ENCODE results near the gene GAPT. TPM values are rescaled to one million over a fixed set of nuclear protein-coding genes. Genes with fewer than 3 reads are reported as not detected.

GAPT gene
- total RNA-seq, 2 experiments from 2014 or later: 11.2 to 15.1 TPM

- Histone ChIP-seq H2AFZ (ENCODE audit: low read length) (no peak overlapping the region), H3K4me2 (ENCODE audit: low read length) (no peak overlapping the region), H3K27ac (ENCODE audit: low read depth, low read length, poor library complexity, severe bottlenecking) (no peak overlapping the region), H3K9me2 (ENCODE audit: insufficient read depth, low read length) (no peaks in the 10 kb centered on the region), H3K4me1 (ENCODE audit: insufficient read depth, low read length, poor library complexity, severe bottlenecking) (no peaks in the 10 kb centered on the region), H3K36me3 (ENCODE audit: insufficient read depth, low read length) (no peaks in the 10 kb centered on the region), H3K9me3 (ENCODE audit: low read length) (no peaks in the 10 kb centered on the region), H3K4me3 (ENCODE audit: low read depth, low read length, poor library complexity, severe bottlenecking) (no peak overlapping the region), H4K20me1 (ENCODE audit: insufficient read depth, low read length) (no peaks in the 10 kb centered on the region), H3K79me2 (ENCODE audit: insufficient read depth, low read depth, low read length) (no peaks in the 10 kb centered on the region)
- POLR2A ChIA-PET: no interaction called here
- intact Hi-C loops (cut with micrococcal nuclease; ENCODE audit: unreplicated experiment): no loop called here
- CTCF ChIA-PET (ENCODE audit: unreplicated experiment): no interaction called here
- no peak for TF ChIP-seq CTCF (conservative IDR thresholded peaks at IDR 0.05; ENCODE audit: low read length)
- TF ChIP-seq EZH2phosphoT487 (IDR thresholded peaks at IDR 0.05; ENCODE audit: borderline replicate concordance, low read depth, low read length): no peak
- no TSS peak for BruUV-seq (replicated peaks)
- DNase-seq (ENCODE audit: low spot score): no peak
Observed at GRCh38 chr5:58481066-58481676, 10.1 kb upstream of the GAPT start.

GRCh38 chr5:58481828-58482227, 9.4 kb upstream of the GAPT start:
- no peaks in the 10 kb centered on the region for H3K9me2 ChIP-seq (ENCODE audit: insufficient read depth, low read length)
- TF ChIP-seq EZH2phosphoT487 (IDR thresholded peaks at IDR 0.05; ENCODE audit: borderline replicate concordance, low read depth, low read length): no peak
- no peak for TF ChIP-seq CTCF (conservative IDR thresholded peaks at IDR 0.05; ENCODE audit: low read length)
- H3K27ac ChIP-seq (ENCODE audit: low read depth, low read length, poor library complexity, severe bottlenecking): no peak overlapping the region
- H3K4me1 ChIP-seq (ENCODE audit: insufficient read depth, low read length, poor library complexity, severe bottlenecking): no peaks in the 10 kb centered on the region
- intact Hi-C loops (cut with micrococcal nuclease; ENCODE audit: unreplicated experiment): no loop called here
- CTCF ChIA-PET (ENCODE audit: unreplicated experiment): no interaction called here
- H3K4me3 ChIP-seq (ENCODE audit: low read depth, low read length, poor library complexity, severe bottlenecking): no peak overlapping the region
- BruUV-seq (replicated peaks): no TSS peak
- H3K4me2 ChIP-seq (ENCODE audit: low read length): no peak overlapping the region
- H3K36me3 ChIP-seq (ENCODE audit: insufficient read depth, low read length): no peaks in the 10 kb centered on the region
- no peaks in the 10 kb centered on the region for H3K9me3 ChIP-seq (ENCODE audit: low read length)
- no peaks in the 10 kb centered on the region for H3K79me2 ChIP-seq (ENCODE audit: insufficient read depth, low read depth, low read length)
- DNase-seq (ENCODE audit: low spot score): no peak
- no peaks in the 10 kb centered on the region for H4K20me1 ChIP-seq (ENCODE audit: insufficient read depth, low read length)
- POLR2A ChIA-PET: no interaction called here
- H2AFZ ChIP-seq (ENCODE audit: low read length): no peak overlapping the region

- CTCF ChIA-PET (ENCODE audit: unreplicated experiment): no interaction called here
- H4K20me1 ChIP-seq (ENCODE audit: insufficient read depth, low read length): no peaks in the 10 kb centered on the region
- H3K9me2 ChIP-seq (ENCODE audit: insufficient read depth, low read length): no peaks in the 10 kb centered on the region
- H3K4me1 ChIP-seq (ENCODE audit: insufficient read depth, low read length, poor library complexity, severe bottlenecking): no peaks in the 10 kb centered on the region
- no peaks in the 10 kb centered on the region for H3K9me3 ChIP-seq (ENCODE audit: low read length)
- no peak overlapping the region for H3K4me2 ChIP-seq (ENCODE audit: low read length)
- intact Hi-C loops (cut with micrococcal nuclease; ENCODE audit: unreplicated experiment): no loop called here
- no peak overlapping the region for H3K27ac ChIP-seq (ENCODE audit: low read depth, low read length, poor library complexity, severe bottlenecking)
- no peaks in the 10 kb centered on the region for H3K79me2 ChIP-seq (ENCODE audit: insufficient read depth, low read depth, low read length)
- no peak overlapping the region for H3K4me3 ChIP-seq (ENCODE audit: low read depth, low read length, poor library complexity, severe bottlenecking)
- H3K36me3 ChIP-seq (ENCODE audit: insufficient read depth, low read length): no peaks in the 10 kb centered on the region
- POLR2A ChIA-PET: no interaction called here
- no TSS peak for BruUV-seq (replicated peaks)
- no peak for TF ChIP-seq EZH2phosphoT487 (IDR thresholded peaks at IDR 0.05; ENCODE audit: borderline replicate concordance, low read depth, low read length)
- no peak for TF ChIP-seq CTCF (conservative IDR thresholded peaks at IDR 0.05; ENCODE audit: low read length)
- no peak overlapping the region for H2AFZ ChIP-seq (ENCODE audit: low read length)
- no peak for DNase-seq (ENCODE audit: low spot score)
Observed at GRCh38 chr5:58482536-58482935, 8.7 kb upstream of the GAPT start.
